Adrenal gland (tissue), 12 donors: ENCODE data around the gene LMBR1L. TPM values are rescaled to one million over a fixed set of nuclear protein-coding genes. Genes with fewer than 3 reads are reported as not detected.

Experiments used
- DNase-seq, 7 donors: peaks; one replicate each; pipeline ENCODE4 v3.0.0-alpha.2; 2019 to 2020
- H3K27ac ChIP-seq, 5 donors: fragments of 200-600 bp; sonication (generic) in 4 of 5; 1 replicate in 3 of 5; 2 replicates in 2 of 5; pipeline versions ENCODE4 v1.5.1 to v1.8.0; 2016 to 2020; ENCODE audit warnings: mild to moderate bottlenecking in 1 of 5
- H3K27me3 ChIP-seq: fragments of 200-600 bp; 2 replicates; pipeline ENCODE4 v1.8.0; 2021
- H3K36me3 ChIP-seq, 2 donors: fragments of 200-600 bp; replicated peaks in 1 of 2; 1 replicate in 1 of 2; 2 replicates in 1 of 2; pipeline versions ENCODE4 v1.5.1 to v1.8.0; 2018 to 2022
- H3K4me1 ChIP-seq, 2 donors: fragments of 200-600 bp; replicated peaks in 1 of 2; 1 replicate in 1 of 2; 2 replicates in 1 of 2; pipeline versions ENCODE4 v1.5.1 to v1.8.0; 2018 to 2021
- H3K4me3 ChIP-seq, 4 donors: fragments of 200-600 bp; sonication (generic) in 3 of 4; one replicate each; pipeline ENCODE4 v1.5.1; 2016 to 2018
- H3K9me3 ChIP-seq, 3 donors: fragments of 200-600 bp; sonication (generic) in 1 of 3; replicated peaks in 1 of 3; 1 replicate in 2 of 3; 2 replicates in 1 of 3; pipeline versions ENCODE4 v1.5.1 to v1.8.0; 2016 to 2021
- POLR2A ChIP-seq, 2 donors: fragments of 450-650 bp; IDR thresholded peaks; one replicate each; pipeline ENCODE4 v1.6.1; 2017; ENCODE audit warnings: antibody characterized with exemption in 2 of 2, mild to moderate bottlenecking in 2 of 2, moderate library complexity in 1 of 2
- WGBS, 4 donors: extraction: QIAGEN DNeasy Blood & Tissue Kit in 2 of 4; methylation state at CpG; one replicate each; pipeline versions ENCODE4 v1.1.5 to v1.1.7; 2013 to 2017; 5-methylcytosine and 5-hydroxymethylcytosine counted together
- intact Hi-C, 2 donors: fragments of 100-400 bp; cut with DNase I; formaldehyde crosslinking; loops; one replicate each; pipeline versions ENCODE4 v1.14.1 to v1.15.0; 2022 to 2023
- polyA plus RNA-seq, 3 donors: library from polyadenylated mRNA; stranded (reverse); fragments of 200-250 nt in 2 of 3; fragments of 350-450 nt in 1 of 3; fragmentation: Illumina TruSeq in 1 of 3; extraction: RNeasy Lipid Tissue Mini Kit (QIAGEN cat#74804) in 1 of 3; gene quantifications; one replicate each; pipeline ENCODE4 v1.2.3, GENCODE V29; 2013 to 2014
- total RNA-seq, 9 donors: library from RNA; depleted of rRNA in 4 of 9; stranded (reverse); fragments of >200 nt in 4 of 9; fragments of 120-200 nt in 1 of 9; fragmentation: NEBNext Ultra II Directional in 1 of 9; extraction: Animal tissue kit (Norgen Biotek cat#: 25700) in 1 of 9; gene quantifications; one replicate each; pipeline versions ENCODE4 v1.1.0 to v1.2.4, GENCODE V29; 2013 to 2023
- TF ChIP-seq, protein P1 (sequence below), 6 experiments: fragments of 450-650 bp in 4 of 6; fragments of 200-600 bp in 2 of 6; sonication (generic) in 1 of 6; IDR thresholded peaks; 1 replicate in 5 of 6; 2 replicates in 1 of 6; pipeline versions ENCODE4 v1.5.1 to v1.8.0; 2016 to 2021; ENCODE audit warnings: antibody characterized with exemption in 6 of 6, mild to moderate bottlenecking in 2 of 6, moderate library complexity in 1 of 6
- donor health status: healthy with polysubstance abuse.
- donor health status: Bipolar disorder and iron deficiency.
- donor health status: DM: yes; HTN: yes; CAD: no.
- donor health status: DM: no; HTN: no; CAD: no.
- donor health status: DM: no; HTN: no; CAD: no.
- donor health status: DM: yes; HTN: yes; CAD: no.

LMBR1L gene
- total and polyA plus RNA-seq, 12 donors, result 20.6 to 136 (median 77.5) TPM

GRCh38 chr12:49097381-49097780 lies 13.3 kb downstream of the LMBR1L start:
- TF ChIP-seq, protein P1, sequence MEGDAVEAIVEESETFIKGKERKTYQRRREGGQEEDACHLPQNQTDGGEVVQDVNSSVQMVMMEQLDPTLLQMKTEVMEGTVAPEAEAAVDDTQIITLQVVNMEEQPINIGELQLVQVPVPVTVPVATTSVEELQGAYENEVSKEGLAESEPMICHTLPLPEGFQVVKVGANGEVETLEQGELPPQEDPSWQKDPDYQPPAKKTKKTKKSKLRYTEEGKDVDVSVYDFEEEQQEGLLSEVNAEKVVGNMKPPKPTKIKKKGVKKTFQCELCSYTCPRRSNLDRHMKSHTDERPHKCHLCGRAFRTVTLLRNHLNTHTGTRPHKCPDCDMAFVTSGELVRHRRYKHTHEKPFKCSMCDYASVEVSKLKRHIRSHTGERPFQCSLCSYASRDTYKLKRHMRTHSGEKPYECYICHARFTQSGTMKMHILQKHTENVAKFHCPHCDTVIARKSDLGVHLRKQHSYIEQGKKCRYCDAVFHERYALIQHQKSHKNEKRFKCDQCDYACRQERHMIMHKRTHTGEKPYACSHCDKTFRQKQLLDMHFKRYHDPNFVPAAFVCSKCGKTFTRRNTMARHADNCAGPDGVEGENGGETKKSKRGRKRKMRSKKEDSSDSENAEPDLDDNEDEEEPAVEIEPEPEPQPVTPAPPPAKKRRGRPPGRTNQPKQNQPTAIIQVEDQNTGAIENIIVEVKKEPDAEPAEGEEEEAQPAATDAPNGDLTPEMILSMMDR (IDR thresholded peaks at IDR 0.05), result no peak
- TF ChIP-seq POLR2A (IDR thresholded peaks at IDR 0.05), result no peak
- intact Hi-C loops, result no loop called here
- Histone ChIP-seq H3K9me3 (no peaks in the 10 kb centered on the region), H3K27me3 (peaks cover 6% of the 10 kb centered on the region), H3K27ac (no peak overlapping the region), H3K4me3 (no peak overlapping the region), H3K36me3 (peaks cover 0 to 57% of the 10 kb centered on the region in 2 donors), H3K4me1 (peaks cover 10 to 19% of the 10 kb centered on the region in 2 donors)
- DNase-seq, result peak in 3 of 7 donors; percentile 42 to 43 (median 42)
- 61 to 68% (median 65%) methylated on average over 3 of the region's 3 CpGs; no CpG with 5 or more reads in 1 of the 4 donors for WGBS, 4 donors

DNA sequence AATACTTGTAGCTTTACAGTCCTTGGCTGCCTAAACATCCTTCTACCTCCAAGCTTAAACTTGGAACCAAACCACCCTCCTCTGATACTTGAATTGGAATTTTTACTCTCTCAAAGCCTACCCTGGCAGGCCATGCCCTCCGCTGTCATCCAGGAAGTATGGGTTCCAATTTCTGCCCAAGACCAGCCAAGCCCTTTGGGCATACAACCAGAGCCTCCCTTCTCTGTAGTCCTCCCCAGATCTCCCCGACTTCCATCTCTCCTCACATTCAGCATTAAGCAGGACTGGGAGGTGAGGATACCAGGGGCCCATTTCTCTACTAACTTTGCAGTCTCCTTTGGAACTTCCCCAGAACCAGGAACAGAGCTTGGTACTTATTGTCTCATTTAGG lies 15.7 kb downstream of the LMBR1L start:
- peaks cover 12% of the 10 kb centered on the region for H3K27me3 ChIP-seq

DNA sequence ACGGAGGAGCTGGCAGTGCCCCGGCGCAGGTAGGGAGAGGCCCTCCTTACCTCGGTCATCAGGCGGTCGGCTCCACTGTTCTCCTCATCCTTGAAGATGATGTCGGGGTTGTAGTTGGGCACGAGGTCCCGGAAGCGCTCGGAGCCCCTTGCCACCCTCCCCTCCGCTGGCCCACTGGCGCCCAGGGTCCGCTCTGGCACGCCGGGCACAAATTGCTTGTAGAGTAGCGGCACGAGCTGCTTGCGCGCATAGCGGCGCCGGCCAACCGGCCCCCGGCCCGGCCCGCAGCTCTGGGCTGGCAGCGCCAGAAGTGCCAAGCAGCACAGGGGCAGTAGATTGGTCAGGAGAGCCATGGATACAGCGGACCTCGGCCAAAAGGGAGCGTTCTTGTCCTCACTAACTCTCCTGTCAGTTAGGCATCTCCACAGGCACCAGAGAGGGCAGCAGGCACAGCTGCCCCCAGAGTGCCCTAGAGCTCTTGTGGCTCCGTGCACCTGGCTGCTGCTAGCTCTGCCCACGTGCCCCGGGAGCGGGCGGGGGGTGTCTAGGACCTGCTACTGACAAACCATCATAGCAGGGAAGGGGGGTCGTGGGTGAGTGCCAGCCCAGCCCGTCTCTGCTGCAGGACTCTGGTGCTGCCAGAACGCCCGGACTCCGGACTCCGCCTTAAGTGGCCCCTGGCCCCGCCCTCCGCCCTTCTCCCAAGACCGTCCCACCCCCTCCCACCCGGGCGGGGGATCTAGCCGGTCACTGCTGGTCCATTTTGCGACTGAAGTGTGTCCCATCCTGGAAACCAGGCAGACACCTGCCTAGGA lies 16.3 kb downstream of the LMBR1L start, which contains the start of gene DHH:
Gene DHH (minus strand): TSS at position 642 of the 815 bp plus-strand sequence. CDS start 289 bp downstream, at position 353.
- no peak within 1 kb of the TSS for H3K27ac ChIP-seq
- H3K27me3 ChIP-seq, result peaks cover 13% of the 10 kb centered on the region
- whole genome bisulfite sequencing, 4 donors, result 3 to 17% (median 3%) methylated on average over 8 to 49 of the region's 49 CpGs
- intact Hi-C loops, result no loop called here
- H3K4me1 ChIP-seq, result peaks cover 10 to 39% of the 10 kb centered on the region in 2 donors
- peak; percentile 39 to 71 (median 50) for DNase-seq
- H3K36me3 ChIP-seq, result peaks cover 0 to 27% of the 10 kb centered on the region in 2 donors
- TF ChIP-seq POLR2A (IDR thresholded peaks at IDR 0.05), result no peak
- TF ChIP-seq, protein P1 (IDR thresholded peaks at IDR 0.05), result no peak
- H3K4me3 ChIP-seq, result peak within 1 kb of the TSS in 1 of 4 donors; percentile 5
- no peaks in the 10 kb centered on the region for H3K9me3 ChIP-seq

More for the DNA sequence above, 15.7 kb downstream of the LMBR1L start:
- TF ChIP-seq, protein P1 (IDR thresholded peaks at IDR 0.05), result no peak
- no peak for TF ChIP-seq POLR2A (IDR thresholded peaks at IDR 0.05)
- Histone ChIP-seq H3K9me3 (no peaks in the 10 kb centered on the region), H3K4me1 (peaks cover 10 to 35% of the 10 kb centered on the region in 2 donors), H3K4me3 (no peak overlapping the region), H3K36me3 (peaks cover 0 to 33% of the 10 kb centered on the region in 2 donors), H3K27ac (no peak overlapping the region)
- no peak for DNase-seq
- intact Hi-C loops, result no loop called here
- 63 to 85% (median 81%) methylated on average over 2 of the region's 2 CpGs for WGBS, 4 donors

GRCh38 chr12:49093792-49094159 lies 16.9 kb downstream of the LMBR1L start:
- TF ChIP-seq, protein P1 (IDR thresholded peaks at IDR 0.05), result no peak
- TF ChIP-seq POLR2A (IDR thresholded peaks at IDR 0.05), result no peak
- no peaks in the 10 kb centered on the region for H3K9me3 ChIP-seq
- H3K27me3 ChIP-seq, result peaks cover 13% of the 10 kb centered on the region
- peaks cover 0 to 21% of the 10 kb centered on the region in 2 donors for H3K36me3 ChIP-seq
- peak overlapping the region in 1 of 4 donors; percentile 5 for H3K4me3 ChIP-seq
- 29 to 43% (median 36%) methylated on average over 9 of the region's 9 CpGs for WGBS, 4 donors
- peaks cover 10 to 39% of the 10 kb centered on the region in 2 donors for H3K4me1 ChIP-seq
- DNase-seq, result peak in 1 of 7 donors; percentile 48
- intact Hi-C loops, result no loop called here
- no peak overlapping the region for H3K27ac ChIP-seq
